Thoracic aorta (tissue), 2 donors: Measurements from ENCODE around the gene NUP88. TPM values are rescaled to one million over a fixed set of nuclear protein-coding genes. Genes with fewer than 3 reads are reported as not detected.

Experiments used
- ATAC-seq: fragments of 150-250 bp; one replicate; pipeline ENCODE4 v1.8.0; 2017; ENCODE audit warnings: low read depth; ENCODE audit not compliant: insufficient number of reproducible peaks, low FRiP score
- DNase-seq: peaks from one replicate; pipeline ENCODE4 v3.0.0-alpha.2; 2020; ENCODE audit warnings: low spot score
- H3K27ac ChIP-seq, 2 donors: fragments of 200-600 bp; sonication (generic); 1 replicate in 1 of 2; 2 replicates in 1 of 2; pipeline ENCODE4 v1.5.1; 2016; ENCODE audit warnings: mild to moderate bottlenecking in 2 of 2, moderate library complexity in 2 of 2
- H3K27me3 ChIP-seq: fragments of 200-600 bp; sonication (generic); replicated peaks from 2 replicates; pipeline ENCODE4 v1.6.0; 2016; ENCODE audit warnings: mild to moderate bottlenecking; ENCODE audit not compliant: insufficient read depth
- H3K36me3 ChIP-seq: fragments of 200-600 bp; sonication (generic); one replicate; pipeline ENCODE4 v1.5.1; 2016
- H3K4me1 ChIP-seq, 2 donors: fragments of 200-600 bp; sonication (generic); 1 replicate in 1 of 2; 2 replicates in 1 of 2; pipeline versions ENCODE4 v1.5.1 to v1.6.0; 2016; ENCODE audit warnings: low read depth in 2 of 2, mild to moderate bottlenecking in 1 of 2; ENCODE audit not compliant: control insufficient read depth in 1 of 2
- H3K4me3 ChIP-seq: fragments of 200-600 bp; sonication (generic); 2 replicates; pipeline ENCODE4 v1.5.1; 2016; ENCODE audit warnings: mild to moderate bottlenecking
- H3K9me3 ChIP-seq: fragments of 200-600 bp; sonication (generic); 2 replicates; pipeline ENCODE4 v1.5.1; 2016
- CTCF ChIP-seq: fragments of 200-600 bp; sonication (generic); IDR thresholded peaks from one replicate; pipeline ENCODE4 v1.5.1; 2019; ENCODE audit warnings: antibody characterized with exemption
- total RNA-seq, 2 donors: library from RNA; depleted of rRNA; stranded (reverse); fragments of >200 nt; gene quantifications; one replicate each; pipeline versions ENCODE4 v1.1.0 to v1.2.3, GENCODE V29; 2016

Gene NUP88
- total RNA-seq, 2 donors from 2014 or later = 74.1 to 95.0 TPM

GRCh38 chr17:5429191-5429887 lies 9.9 kb upstream of the NUP88 start:
- no peak overlapping the region for H3K27ac ChIP-seq
- H3K27me3 ChIP-seq = no peaks in the 10 kb centered on the region
- ATAC-seq (no peak), DNase-seq (no peak)
- no peaks in the 10 kb centered on the region for H3K4me1 ChIP-seq
- H3K9me3 ChIP-seq = no peaks in the 10 kb centered on the region
- H3K4me3 ChIP-seq = no peak overlapping the region
- peaks cover 58% of the 10 kb centered on the region for H3K36me3 ChIP-seq
- no peak for TF ChIP-seq CTCF

GRCh38 chr17:5425826-5426225 lies 6.4 kb upstream of the NUP88 start:
- DNase-seq (no peak), ATAC-seq (no peak)
- H3K4me1 ChIP-seq = peaks cover 0 to 8% of the 10 kb centered on the region in 2 donors
- no peak overlapping the region for H3K27ac ChIP-seq
- H3K4me3 ChIP-seq = no peak overlapping the region
- TF ChIP-seq CTCF = no peak
- peaks cover 40% of the 10 kb centered on the region for H3K36me3 ChIP-seq
- H3K9me3 ChIP-seq = no peaks in the 10 kb centered on the region
- no peaks in the 10 kb centered on the region for H3K27me3 ChIP-seq

GRCh38 chr17:5424909-5425308 lies 5.4 kb upstream of the NUP88 start:
- TF ChIP-seq CTCF = no peak
- Histone ChIP-seq H3K36me3 (peaks cover 39% of the 10 kb centered on the region), H3K4me1 (peaks cover 0 to 12% of the 10 kb centered on the region in 2 donors), H3K27ac (no peak overlapping the region), H3K9me3 (no peaks in the 10 kb centered on the region), H3K27me3 (no peaks in the 10 kb centered on the region), H3K4me3 (no peak overlapping the region)
- ATAC-seq (no peak), DNase-seq (no peak)

GRCh38 chr17:5422505-5422904 lies 3.0 kb upstream of the NUP88 start:
- H3K27me3 ChIP-seq = no peaks in the 10 kb centered on the region
- H3K36me3 ChIP-seq = peaks cover 23% of the 10 kb centered on the region
- DNase-seq (no peak), ATAC-seq (no peak)
- H3K4me1 ChIP-seq = peaks cover 8 to 22% of the 10 kb centered on the region in 2 donors
- no peaks in the 10 kb centered on the region for H3K9me3 ChIP-seq
- no peak overlapping the region for H3K27ac ChIP-seq
- no peak overlapping the region for H3K4me3 ChIP-seq
- TF ChIP-seq CTCF = no peak

- DNase-seq (peak; percentile 62), ATAC-seq (peak; percentile 66)
- Histone ChIP-seq H3K9me3 (no peaks in the 10 kb centered on the region), H3K4me3 (peak within 1 kb of the TSS; percentile 87), H3K36me3 (peaks cover 13% of the 10 kb centered on the region), H3K4me1 (peaks cover 10 to 34% of the 10 kb centered on the region in 2 donors), H3K27ac (peak within 1 kb of the TSS; percentile 72 to 85), H3K27me3 (no peaks in the 10 kb centered on the region)
- no peak for TF ChIP-seq CTCF
These were observed 644 bp upstream of the NUP88 start, which contains the start of gene RPAIN for GRCh38 chr17:5419959-5420653. TSS of gene RPAIN (plus strand) at chr17:5420182. CDS start at chr17:5420211, 29 bp downstream.
